OCI-LY1 (cell line): ENCODE data around the gene EFCAB5.

Experiments
- CTCF ChIP-seq: fragments of 200-600 bp; sonication (generic), shearing (Covaris generic); IDR thresholded peaks from 2 replicates; pipeline ENCODE4 v1.5.1; 2017; ENCODE audit warnings: mild to moderate bottlenecking, antibody characterized with exemption, low read length, moderate library complexity, mixed read lengths
- EZH2 ChIP-seq: fragments of 200-600 bp; sonication (generic), shearing (Covaris generic); IDR thresholded peaks from 2 replicates; pipeline ENCODE4 v1.8.0; 2017; ENCODE audit warnings: borderline replicate concordance, mixed run types, mild to moderate bottlenecking, antibody characterized with exemption, low read length, moderate library complexity, mixed read lengths

- TF ChIP-seq CTCF, result no peak
- no peak for TF ChIP-seq EZH2
Observed at GRCh38 chr17:30002088-30002487, 60.7 kb downstream of the EFCAB5 start.
